Activated T-helper 17 cell treated with anti-CD3 and anti-CD28 coated beads, Interleukin-2, amount 50 U/mL, for 72 hours (primary cell): Measurements from ENCODE around the gene MACO1. TPM values are rescaled to one million over a fixed set of nuclear protein-coding genes. Genes with fewer than 3 reads are reported as not detected.
"Not testable (repeated sequence)": the region's sequence is repeated elsewhere in the genome, so short reads cannot be mapped to it uniquely, and the experiment has no call there.

Experiments
- ATAC-seq: fragments of 150-1000 bp; cut with Tn5 transposase; replicated peaks from 2 replicates; pipeline ENCODE4 v1.10.0; 2021; ENCODE audit warnings: mild to moderate bottlenecking, moderate library complexity
- H3K27ac Mint-ChIP-seq: one replicate; pipeline ENCODE4 v1.8.0; 2022; ENCODE audit warnings: mixed read lengths
- H3K27me3 Mint-ChIP-seq: one replicate; pipeline ENCODE4 v1.8.0; 2022; ENCODE audit warnings: mixed read lengths
- H3K36me3 Mint-ChIP-seq: one replicate; pipeline ENCODE4 v1.8.0; 2022; ENCODE audit warnings: low read depth, mild to moderate bottlenecking, mixed read lengths
- H3K4me1 Mint-ChIP-seq: one replicate; pipeline ENCODE4 v1.8.0; 2022; ENCODE audit warnings: mixed read lengths
- H3K4me3 Mint-ChIP-seq: one replicate; pipeline ENCODE4 v1.8.0; 2022; ENCODE audit warnings: mild to moderate bottlenecking, mixed read lengths
- H3K9me3 Mint-ChIP-seq: one replicate; pipeline ENCODE4 v1.8.0; 2022; ENCODE audit warnings: mixed read lengths
- total RNA-seq, 2 donors: library from RNA; stranded (reverse); gene quantifications; one replicate each; pipeline ENCODE4 v1.2.3, GENCODE V29; 2022

The MACO1 gene
- total RNA-seq, 2 donors from 2014 or later = 12.4 to 18.8 TPM

DNA sequence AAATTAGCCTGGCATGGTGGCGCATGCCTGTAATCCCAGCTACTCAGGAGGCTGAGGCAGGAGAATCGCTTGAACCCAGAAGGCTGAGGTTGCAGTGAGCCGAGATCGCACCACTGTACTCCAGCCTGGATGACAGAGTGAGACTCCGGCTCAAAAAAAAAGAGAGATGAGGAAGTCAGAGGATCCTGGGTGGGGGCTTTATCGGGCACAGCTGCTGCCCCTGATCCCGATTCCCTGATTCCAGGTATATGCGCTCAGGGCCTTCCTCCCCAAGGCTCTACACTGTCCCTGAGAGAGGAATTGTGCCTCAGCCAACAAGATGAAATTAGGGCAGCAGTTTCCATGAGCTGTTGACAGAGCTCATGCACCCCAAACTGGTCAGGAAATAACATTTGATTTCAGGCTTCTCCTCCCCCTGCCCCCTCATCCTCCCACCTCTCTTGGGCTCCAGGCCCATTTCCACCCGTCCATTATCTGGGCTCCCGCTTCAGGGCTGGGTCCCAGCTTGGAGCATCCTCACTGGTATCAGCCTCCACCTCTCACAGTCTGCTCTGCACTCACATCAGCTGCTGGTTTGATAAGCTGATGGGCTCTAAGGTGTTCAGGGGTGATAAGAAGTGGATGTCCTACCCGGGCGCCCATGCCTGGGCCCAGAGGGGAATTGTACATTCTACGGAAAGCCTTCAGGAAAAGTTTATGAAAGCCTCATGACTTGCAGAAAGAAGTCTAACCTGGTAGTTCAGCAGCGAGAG lies 17.6 kb upstream of the MACO1 start:
- H3K9me3 Mint-ChIP-seq, H3K4me1 Mint-ChIP-seq, H3K36me3 Mint-ChIP-seq, ATAC-seq, H3K4me3 Mint-ChIP-seq, H3K27me3 Mint-ChIP-seq, H3K27ac Mint-ChIP-seq: not testable (repeated sequence)

DNA sequence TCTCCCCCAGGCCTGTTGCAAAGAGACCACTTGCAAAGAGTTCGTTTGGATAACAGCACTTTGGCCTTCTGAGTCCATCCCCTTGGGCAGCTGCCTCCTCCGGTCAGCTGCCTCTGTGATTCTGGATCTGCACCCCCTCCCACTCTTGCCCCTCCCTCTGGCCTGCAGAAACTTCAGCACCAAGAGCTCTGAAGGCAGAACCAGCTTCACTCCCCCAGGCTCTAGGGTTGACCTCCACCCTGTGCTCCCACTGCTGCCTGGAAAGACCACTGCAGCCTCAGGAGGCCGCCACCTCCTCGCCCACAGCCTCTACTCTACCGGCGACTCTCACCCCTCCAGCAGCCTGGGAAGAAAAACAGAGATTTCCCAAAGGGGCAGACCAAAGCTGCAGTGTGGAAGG lies 16.5 kb upstream of the MACO1 start:
- not testable (repeated sequence) for H3K9me3 Mint-ChIP-seq, H3K27ac Mint-ChIP-seq, H3K4me3 Mint-ChIP-seq, H3K36me3 Mint-ChIP-seq, ATAC-seq, H3K27me3 Mint-ChIP-seq, H3K4me1 Mint-ChIP-seq

GRCh38 chr1:25414578-25414977 lies 16.1 kb upstream of the MACO1 start:
- not testable (repeated sequence) for H3K4me3 Mint-ChIP-seq, H3K9me3 Mint-ChIP-seq, H3K4me1 Mint-ChIP-seq, H3K27me3 Mint-ChIP-seq, ATAC-seq, H3K36me3 Mint-ChIP-seq, H3K27ac Mint-ChIP-seq

DNA sequence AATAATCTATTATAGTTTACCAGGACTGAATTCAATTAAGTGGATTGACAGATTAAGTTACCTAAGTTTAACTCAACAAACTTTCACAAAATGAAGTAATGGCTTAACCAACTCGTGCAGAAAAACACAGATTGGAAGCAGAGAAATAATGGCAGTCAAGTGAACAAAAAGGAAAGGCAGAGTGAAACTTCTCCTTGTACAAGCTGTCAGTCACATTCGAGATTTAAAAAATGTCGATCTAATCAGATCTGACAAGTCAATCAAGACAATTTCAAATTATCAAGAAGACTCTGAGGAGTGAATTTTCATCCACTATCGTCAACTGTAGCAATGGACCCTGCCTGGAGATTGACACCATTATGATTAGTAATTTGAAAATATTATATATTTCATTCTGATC lies 13.4 kb upstream of the MACO1 start:
- not testable (repeated sequence) for H3K4me3 Mint-ChIP-seq, H3K4me1 Mint-ChIP-seq, H3K27me3 Mint-ChIP-seq, H3K27ac Mint-ChIP-seq, ATAC-seq, H3K36me3 Mint-ChIP-seq, H3K9me3 Mint-ChIP-seq

DNA sequence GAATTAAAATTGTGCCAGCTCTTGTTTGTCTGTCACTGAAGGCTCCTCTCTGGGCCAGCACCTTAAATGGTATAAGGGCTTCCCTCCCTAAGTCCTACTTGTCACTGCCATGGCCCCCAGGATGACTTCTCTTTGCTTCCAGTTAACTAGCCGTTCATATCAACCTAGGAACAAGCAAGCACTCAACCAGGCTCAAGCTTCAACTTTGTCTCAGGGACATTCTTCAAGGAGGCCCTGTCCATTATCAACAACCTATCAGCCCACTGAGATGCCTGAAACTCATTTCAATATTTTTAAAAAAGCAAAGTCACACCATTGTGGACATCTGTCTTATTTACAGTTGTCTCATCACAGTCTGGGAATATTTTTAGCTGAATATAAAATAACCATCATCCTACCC lies 11.4 kb upstream of the MACO1 start:
- not testable (repeated sequence) for H3K36me3 Mint-ChIP-seq, H3K27ac Mint-ChIP-seq, H3K4me3 Mint-ChIP-seq, H3K4me1 Mint-ChIP-seq, H3K27me3 Mint-ChIP-seq, H3K9me3 Mint-ChIP-seq, ATAC-seq

- H3K36me3 Mint-ChIP-seq, H3K4me1 Mint-ChIP-seq, H3K9me3 Mint-ChIP-seq, H3K27ac Mint-ChIP-seq, ATAC-seq, H3K4me3 Mint-ChIP-seq, H3K27me3 Mint-ChIP-seq: not testable (repeated sequence)
Measured at GRCh38 chr1:25420715-25421114, 10.0 kb upstream of the MACO1 start, which contains the start of gene RHCE. Gene RHCE (minus strand): TSS chr1:25420825. CDS start chr1:25420786, 39 bp downstream.

- not testable (repeated sequence) for H3K9me3 Mint-ChIP-seq, H3K27ac Mint-ChIP-seq, H3K27me3 Mint-ChIP-seq, H3K4me1 Mint-ChIP-seq, ATAC-seq, H3K36me3 Mint-ChIP-seq, H3K4me3 Mint-ChIP-seq
Measured at GRCh38 chr1:25423206-25423605, 7.5 kb upstream of the MACO1 start.

GRCh38 chr1:25425098-25426085 lies 5.3 kb upstream of the MACO1 start:
- H3K27me3 Mint-ChIP-seq = no peaks in the 10 kb centered on the region
- no peak overlapping the region for H3K27ac Mint-ChIP-seq
- no peak overlapping the region for H3K4me3 Mint-ChIP-seq
- H3K9me3 Mint-ChIP-seq = no peaks in the 10 kb centered on the region
- H3K4me1 Mint-ChIP-seq = no peaks in the 10 kb centered on the region
- H3K36me3 Mint-ChIP-seq = no peaks in the 10 kb centered on the region
- no peak for ATAC-seq

DNA sequence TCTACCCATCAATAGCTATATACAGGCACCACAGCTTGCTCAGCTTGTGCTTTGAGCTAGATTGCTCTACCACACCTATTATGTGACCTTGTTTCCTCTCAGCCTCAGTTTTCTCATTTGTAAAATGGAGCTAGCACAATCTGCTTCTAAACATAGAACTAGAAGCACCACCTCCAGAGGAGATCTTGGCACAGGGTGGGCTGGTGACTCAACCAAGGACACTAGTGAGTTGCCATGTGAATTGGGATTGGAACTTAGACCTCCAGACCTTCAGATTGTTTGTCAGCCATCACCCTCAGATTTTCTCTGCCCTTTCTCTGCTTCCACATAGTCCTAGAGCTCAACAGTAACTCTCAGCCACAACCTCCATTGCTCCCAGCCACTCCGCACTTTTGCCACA lies 3.0 kb upstream of the MACO1 start:
- H3K27me3 Mint-ChIP-seq = no peaks in the 10 kb centered on the region
- peaks cover 12% of the 10 kb centered on the region for H3K36me3 Mint-ChIP-seq
- peaks cover 4% of the 10 kb centered on the region for H3K4me1 Mint-ChIP-seq
- H3K9me3 Mint-ChIP-seq = no peaks in the 10 kb centered on the region
- H3K27ac Mint-ChIP-seq = no peak overlapping the region
- H3K4me3 Mint-ChIP-seq = no peak overlapping the region
- ATAC-seq = no peak

DNA sequence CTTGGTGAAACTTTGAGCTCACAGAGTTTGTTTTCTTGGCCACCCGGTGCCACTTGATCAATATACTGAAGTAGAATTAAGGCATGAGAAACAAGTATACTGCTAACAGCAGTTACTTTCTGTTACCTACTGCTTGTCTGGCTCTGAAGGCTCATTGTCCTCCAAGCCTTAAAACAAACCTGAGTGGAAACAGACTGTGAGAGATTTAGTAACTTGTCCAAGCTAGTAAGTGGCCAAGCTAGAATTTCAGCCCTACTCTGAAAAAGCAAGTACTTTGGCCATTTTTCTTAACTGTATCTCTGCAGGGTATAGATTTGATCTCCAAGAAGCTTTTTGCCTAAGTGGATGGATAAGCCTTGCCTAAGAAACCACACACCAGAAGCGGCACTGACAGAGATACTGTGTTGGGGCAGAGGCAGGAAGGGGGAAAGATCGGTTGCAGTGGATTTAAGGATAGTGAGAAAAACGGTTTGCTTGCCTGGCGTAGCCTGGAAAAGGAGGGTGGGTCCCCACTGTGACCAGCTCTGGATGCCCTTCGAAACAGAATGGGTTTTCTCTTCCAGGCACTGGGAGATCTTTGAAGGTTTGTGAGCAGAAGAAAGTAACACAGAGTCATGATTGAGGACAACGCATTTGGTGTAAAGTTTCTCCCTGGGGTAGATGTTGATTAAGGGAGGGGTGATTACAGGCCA lies 2.1 kb upstream of the MACO1 start:
- ATAC-seq = no peak
- H3K36me3 Mint-ChIP-seq = peaks cover 20% of the 10 kb centered on the region
- peak overlapping the region; percentile 31 for H3K27ac Mint-ChIP-seq
- no peaks in the 10 kb centered on the region for H3K27me3 Mint-ChIP-seq
- peaks cover 11% of the 10 kb centered on the region for H3K4me1 Mint-ChIP-seq
- H3K4me3 Mint-ChIP-seq = peak overlapping the region; percentile 99
- H3K9me3 Mint-ChIP-seq = no peaks in the 10 kb centered on the region

DNA sequence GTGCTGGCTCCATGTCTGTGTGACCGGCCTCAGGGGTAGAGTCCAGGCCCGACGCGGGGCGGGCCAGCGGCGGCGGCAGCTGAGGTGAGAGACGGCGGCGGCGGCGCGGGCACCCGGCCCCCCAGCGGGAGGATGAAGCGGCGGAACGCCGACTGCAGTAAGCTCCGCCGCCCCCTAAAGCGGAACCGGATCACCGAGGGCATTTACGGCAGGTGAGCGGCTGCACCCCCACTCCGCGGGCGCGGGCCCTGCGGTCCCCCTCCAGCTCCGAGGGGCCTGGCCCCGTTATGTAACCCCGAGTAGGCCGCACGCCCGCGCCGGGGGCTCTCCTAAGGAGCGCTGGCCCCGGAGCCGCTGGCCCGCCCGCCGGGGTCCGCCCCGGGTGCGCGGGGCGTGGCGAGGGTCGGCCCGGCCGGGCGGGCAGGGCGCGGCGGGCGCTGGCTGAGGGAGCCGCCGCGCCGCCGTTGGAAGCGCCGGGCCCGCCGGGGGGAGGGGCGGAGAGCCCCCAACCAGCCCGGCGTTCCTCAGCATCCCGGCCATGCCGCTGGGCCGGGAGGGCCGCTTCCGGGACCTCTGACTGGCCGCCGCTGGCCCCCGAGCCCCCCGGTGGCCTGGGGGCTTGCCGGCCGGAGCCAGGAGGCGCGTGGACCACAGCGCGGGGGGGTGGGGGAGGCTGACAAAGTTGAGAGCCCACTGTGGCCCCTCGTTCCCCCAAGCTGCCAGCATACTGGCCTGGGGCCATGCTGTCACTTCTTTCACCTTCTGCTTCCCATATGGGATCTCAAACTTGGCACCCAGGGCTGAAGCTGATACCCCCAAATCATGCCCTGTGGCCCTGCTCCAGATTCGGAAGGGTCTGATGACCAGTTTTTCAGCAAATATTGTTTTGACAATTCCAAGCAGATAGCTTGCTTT lies 527 bp downstream of the MACO1 start:
- Mint-ChIP-seq H3K4me3 (peak overlapping the region; percentile 99), H3K36me3 (peaks cover 20% of the 10 kb centered on the region)

GRCh38 chr1:25431955-25432719 lies 1.4 kb downstream of the MACO1 start:
- no peak for ATAC-seq
- Mint-ChIP-seq H3K27me3 (no peaks in the 10 kb centered on the region), H3K9me3 (no peaks in the 10 kb centered on the region), H3K4me1 (peaks cover 36% of the 10 kb centered on the region), H3K36me3 (peaks cover 26% of the 10 kb centered on the region), H3K4me3 (peak overlapping the region; percentile 71), H3K27ac (peak overlapping the region; percentile 87)

More for the DNA sequence above, 527 bp downstream of the MACO1 start:
- Mint-ChIP-seq H3K9me3 (no peaks in the 10 kb centered on the region), H3K27me3 (no peaks in the 10 kb centered on the region), H3K27ac (peak overlapping the region; percentile 87), H3K4me1 (peaks cover 29% of the 10 kb centered on the region)
- ATAC-seq = peak; percentile 10

GRCh38 chr1:25432749-25433388 lies 2.2 kb downstream of the MACO1 start:
- Mint-ChIP-seq H3K27me3 (no peaks in the 10 kb centered on the region), H3K4me3 (peak overlapping the region; percentile 71), H3K4me1 (peaks cover 36% of the 10 kb centered on the region), H3K27ac (peak overlapping the region; percentile 87), H3K9me3 (no peaks in the 10 kb centered on the region), H3K36me3 (peaks cover 31% of the 10 kb centered on the region)
- ATAC-seq = no peak
